EH (cell line): ENCODE results near the gene YAP1.
"Not testable (repeated sequence)": the region's sequence is repeated elsewhere in the genome, so short reads cannot be mapped to it uniquely, and the experiment has no call there.

Experiments used
- DNase-seq: peaks from one replicate; pipeline ENCODE4 v3.0.0-alpha.2; 2015; ENCODE audit warnings: low read depth

The YAP1 gene

DNA sequence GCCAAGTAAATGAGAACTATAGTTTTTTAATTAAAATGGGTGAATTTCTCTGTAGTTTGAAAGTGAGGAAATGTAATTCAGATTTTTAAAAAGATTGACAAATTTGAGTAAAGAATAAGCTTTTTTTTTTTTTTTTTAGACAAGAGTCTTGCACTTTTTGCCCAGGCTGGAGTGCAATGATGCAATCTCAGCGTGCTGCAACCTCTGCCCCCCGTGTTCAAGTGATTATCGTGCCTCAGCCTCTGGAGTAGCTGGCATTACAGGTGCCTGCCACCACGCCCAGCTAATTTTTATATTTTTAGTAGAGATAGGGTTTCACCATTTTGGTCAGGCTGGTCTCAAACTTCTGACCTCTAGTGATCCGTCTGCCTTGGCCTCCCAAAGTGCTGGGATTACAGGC lies 90.1 kb downstream of the YAP1 start:
- not testable (repeated sequence) for DNase-seq

DNA sequence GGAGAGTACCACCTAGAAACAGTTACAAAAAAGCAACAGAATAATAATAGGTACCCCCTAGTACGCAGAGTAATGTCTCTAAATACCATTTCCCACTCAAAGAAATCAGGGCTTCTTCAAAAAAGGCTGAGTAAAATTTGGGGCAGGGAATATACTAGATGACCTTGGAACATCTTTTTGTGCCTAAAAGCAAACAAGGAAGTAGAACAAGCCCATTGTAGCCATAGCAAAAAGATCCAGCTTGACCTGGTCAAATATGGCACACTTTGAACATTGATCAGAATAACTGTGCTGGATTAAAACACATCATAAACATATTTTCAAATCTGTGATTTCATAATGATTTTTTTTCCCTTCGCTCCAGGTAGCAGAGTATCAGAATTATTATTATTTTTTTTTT lies 91.5 kb downstream of the YAP1 start:
- no peak for DNase-seq

- no peak for DNase-seq
Measured at GRCh38 chr11:102202972-102203371, 92.7 kb downstream of the YAP1 start.

DNA sequence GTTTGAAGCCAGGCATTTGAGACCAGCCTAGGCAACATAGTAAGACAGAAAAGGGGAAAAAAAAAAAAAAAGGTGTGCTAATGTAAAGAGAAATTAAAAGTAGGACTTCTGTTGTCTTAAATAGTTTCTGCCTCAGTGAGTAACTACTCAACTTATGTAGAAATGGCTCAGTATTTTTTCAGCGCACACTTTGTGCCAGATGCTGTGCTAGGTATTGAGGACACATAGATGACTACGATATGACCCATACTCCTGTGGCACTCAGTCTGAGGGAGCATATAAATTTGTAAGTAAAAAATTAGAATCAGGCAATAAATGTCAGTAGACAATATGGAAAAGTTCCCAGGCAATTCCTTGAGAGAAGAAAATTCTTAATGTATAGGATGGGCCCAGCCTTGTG lies 93.9 kb downstream of the YAP1 start:
- DNase-seq: peak; percentile 19

DNA sequence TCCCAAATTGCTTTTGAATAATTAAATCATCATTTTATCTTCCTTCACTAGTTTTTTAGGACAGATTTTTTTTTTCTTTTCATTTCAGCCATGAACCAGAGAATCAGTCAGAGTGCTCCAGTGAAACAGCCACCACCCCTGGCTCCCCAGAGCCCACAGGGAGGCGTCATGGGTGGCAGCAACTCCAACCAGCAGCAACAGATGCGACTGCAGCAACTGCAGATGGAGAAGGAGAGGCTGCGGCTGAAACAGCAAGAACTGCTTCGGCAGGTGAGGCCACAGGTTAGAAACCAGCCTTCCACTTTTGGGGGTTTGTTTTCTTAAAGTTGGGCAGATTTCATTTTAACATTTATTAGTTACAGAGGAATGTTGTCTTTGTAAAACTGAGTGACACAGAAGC lies 95.6 kb downstream of the YAP1 start:
- no peak for DNase-seq

- DNase-seq: no peak
Measured at GRCh38 chr11:102208835-102209234, 98.6 kb downstream of the YAP1 start.

DNA sequence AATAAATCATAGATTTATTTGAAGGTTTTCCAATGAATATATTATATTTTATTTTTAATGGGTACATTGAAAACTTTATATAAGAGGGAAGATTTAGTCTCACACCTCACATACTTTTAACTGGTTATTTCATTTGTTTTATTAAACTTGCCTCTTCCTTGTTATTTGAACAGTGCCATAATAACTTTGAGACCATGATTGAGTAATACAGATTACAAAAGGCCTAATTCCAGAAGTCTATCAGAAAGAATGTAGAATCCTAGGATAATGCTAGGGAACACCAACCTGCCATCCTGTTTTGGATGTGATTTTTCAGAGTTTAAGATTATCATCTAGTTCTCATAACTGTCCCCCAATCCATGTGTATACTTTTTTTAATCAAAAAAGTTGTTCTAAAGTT lies 104.4 kb downstream of the YAP1 start:
- DNase-seq: peak; percentile 18

GRCh38 chr11:102216433-102217075 lies 106.3 kb downstream of the YAP1 start:
- peak; percentile 26 for DNase-seq

- DNase-seq: peak; percentile 86
Measured at GRCh38 chr11:102220728-102221467, 110.7 kb downstream of the YAP1 start.

- peak; percentile 13 for DNase-seq
Measured at GRCh38 chr11:102223859-102224258, 113.6 kb downstream of the YAP1 start.

DNA sequence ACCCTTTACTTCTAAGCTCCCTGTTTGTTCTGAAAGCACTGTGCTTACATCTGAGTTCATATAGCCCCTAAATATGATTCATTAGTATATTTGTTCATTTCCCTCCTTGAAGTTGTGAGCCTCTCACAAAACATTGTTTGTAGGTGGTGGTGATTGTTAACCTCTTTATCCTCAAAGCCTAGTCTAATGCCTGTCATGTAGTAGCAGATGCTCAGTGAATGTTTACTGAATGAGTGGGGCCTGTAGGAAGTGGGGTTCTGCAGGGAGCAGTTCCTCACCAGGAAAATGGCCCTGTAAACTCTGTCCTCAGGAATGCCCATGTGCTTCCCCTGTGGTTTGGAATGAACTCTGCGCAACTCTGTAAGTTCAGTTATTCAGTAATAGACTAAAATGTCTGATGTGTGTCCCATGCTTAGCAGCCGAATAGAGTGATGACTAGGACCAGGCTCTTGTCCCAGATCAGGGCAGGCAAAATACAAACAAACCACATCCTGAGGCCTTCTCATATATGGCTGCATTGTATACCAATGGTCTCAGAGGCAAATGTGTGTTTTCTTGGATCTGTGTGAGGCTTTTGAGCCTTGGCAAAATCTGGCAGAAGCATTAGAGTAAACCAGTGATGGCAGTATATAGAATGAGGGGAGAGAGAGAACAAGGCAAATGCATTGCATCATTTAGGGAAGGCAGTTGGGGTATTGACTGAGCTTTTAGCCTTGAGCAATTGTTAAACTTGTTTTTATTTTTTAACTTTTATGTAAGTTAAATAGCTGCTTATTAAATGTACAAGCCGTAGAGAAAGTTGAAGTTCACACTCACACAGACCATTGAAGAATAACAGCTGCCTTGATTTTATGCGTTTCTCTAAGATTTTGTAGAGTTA lies 115.7 kb downstream of the YAP1 start:
- peak; percentile 98 for DNase-seq

GRCh38 chr11:102226702-102227490 lies 116.6 kb downstream of the YAP1 start:
- peak; percentile 67 for DNase-seq

GRCh38 chr11:102229510-102230123 lies 119.4 kb downstream of the YAP1 start:
- DNase-seq: no peak

- DNase-seq: no peak
Measured at GRCh38 chr11:102230186-102230585, 119.9 kb downstream of the YAP1 start.

DNA sequence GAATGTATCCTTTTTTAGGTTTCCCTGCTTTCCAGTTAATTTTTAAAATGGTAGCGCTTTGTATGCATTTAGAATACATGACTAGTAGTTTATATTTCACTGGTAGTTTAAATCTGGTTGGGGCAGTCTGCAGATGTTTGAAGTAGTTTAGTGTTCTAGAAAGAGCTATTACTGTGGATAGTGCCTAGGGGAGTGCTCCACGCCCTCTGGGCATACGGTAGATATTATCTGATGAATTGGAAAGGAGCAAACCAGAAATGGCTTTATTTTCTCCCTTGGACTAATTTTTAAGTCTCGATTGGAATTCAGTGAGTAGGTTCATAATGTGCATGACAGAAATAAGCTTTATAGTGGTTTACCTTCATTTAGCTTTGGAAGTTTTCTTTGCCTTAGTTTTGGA lies 120.7 kb downstream of the YAP1 start:
- DNase-seq: no peak

DNA sequence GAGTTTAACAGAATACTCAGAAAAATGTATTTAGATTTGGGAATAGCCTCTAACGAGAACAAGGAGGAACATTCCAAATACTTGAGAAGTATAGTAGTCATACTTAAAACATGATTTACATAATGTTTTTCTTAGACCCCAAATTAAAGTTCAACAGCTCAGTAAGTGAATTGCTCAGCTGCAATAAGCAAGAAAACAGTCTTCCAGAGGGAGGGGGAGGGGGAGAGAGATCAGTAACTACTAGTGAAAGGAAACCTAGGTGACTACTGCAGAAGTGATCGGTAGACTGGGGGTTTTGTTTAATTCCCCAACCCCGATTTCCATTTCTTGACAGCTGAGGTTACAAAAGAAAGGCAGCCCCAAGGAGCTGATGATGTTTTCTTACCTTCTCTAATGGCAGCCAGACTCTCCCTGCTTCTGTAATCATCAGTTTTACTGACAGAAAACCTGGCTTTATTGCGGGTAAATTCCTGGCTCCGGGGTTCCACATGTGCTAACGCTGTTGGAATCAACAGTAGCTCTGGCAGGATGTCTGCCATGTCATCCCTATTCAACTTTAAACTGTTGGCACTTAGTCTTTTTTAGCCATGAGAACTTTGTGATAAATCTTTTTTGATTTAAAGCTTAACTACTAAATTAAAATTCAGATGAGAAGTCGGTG lies 124.7 kb downstream of the YAP1 start:
- DNase-seq: peak; percentile 64

- DNase-seq: peak; percentile 74
Measured at GRCh38 chr11:102237096-102237735, 127.0 kb downstream of the YAP1 start.

DNA sequence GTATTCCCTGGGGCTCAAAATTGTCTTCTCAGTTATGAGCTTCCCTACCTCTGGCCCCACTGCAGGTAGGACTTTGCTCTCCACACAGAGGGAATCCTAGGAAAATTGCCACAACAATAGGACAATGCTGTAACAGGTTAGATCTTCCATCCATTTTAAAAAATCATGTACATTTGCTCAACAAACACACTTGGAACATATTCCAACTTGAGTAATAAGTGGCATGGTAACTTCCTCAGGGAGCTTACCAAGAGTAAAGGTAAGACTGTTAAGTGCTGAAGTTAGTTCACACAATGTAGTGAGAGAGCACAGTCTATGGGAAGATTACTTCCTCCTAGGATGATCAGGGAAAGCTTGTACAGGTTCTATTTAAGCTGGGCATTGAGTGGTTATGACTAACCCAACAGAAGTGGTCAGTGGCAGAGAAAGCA lies 128.2 kb downstream of the YAP1 start:
- no peak for DNase-seq

- DNase-seq: no peak
Measured at GRCh38 chr11:102239448-102239847, 129.2 kb downstream of the YAP1 start.

DNA sequence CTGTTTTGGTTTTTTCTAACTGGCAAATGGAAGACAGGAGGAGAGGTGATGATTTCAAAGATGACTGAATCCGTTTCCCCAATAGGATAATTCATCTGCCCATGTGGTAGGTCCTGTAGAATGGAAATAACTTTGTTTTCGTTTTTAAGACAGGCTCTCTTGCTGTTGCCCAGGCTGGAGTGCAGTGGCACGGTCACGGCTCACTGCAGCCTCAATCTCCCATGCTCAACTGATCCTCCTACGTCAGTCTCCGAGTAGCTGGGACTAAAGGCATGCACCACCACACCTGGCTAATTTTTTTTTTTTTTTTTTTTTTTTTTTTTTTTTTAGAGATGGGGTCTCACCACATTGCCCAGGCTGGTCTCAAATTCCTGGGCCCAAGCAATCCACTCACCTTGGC lies 129.7 kb downstream of the YAP1 start:
- DNase-seq: no peak
